HPDE6-E6E7 (cell line): Measurements from ENCODE around the gene EFCAB11.

Experiments used
- DNase-seq: peaks from one replicate; pipeline ENCODE4 v3.0.0; 2011; ENCODE audit warnings: missing footprints; ENCODE audit errors: extremely low spot score

The EFCAB11 gene

DNA sequence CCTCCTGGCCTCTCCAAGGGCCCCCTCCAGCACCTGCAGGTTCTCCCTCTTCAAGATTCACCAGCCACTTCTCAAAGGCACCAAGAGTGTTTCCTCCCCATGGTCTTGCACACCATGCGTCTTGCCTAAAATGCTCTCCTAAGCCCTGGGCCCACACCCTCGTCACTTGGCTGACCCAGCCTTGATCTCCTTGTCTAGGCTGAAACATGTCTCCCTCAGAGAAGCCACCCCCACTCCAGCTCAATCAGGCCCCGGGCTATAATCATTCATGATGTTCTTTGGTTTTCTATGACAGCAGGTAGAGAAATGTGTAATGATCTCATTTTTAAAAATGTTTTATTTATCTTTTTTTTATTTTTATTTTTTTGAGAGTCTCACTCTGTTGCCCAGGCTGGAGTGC lies 88.1 kb downstream of the EFCAB11 start:
- peak; percentile 45 for DNase-seq

DNA sequence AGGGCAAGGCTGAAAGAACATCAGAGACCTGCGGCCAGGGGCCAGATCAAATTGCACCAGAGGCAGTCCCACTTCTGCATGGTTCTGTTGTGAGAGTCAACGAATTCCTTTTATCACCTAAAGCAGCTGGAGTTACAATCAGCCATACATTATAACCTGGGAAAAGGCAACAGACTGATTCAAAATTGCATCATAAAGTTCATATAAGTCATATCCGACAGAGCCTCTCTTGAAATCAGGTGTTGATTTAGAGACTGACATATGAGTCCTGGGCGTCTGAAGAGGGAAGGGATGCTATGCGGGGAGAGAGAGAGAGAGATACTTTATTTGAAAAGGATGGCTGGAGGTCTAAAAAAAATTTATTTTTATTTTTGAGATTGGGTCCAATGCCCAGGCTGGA lies 89.4 kb downstream of the EFCAB11 start:
- no peak for DNase-seq

DNA sequence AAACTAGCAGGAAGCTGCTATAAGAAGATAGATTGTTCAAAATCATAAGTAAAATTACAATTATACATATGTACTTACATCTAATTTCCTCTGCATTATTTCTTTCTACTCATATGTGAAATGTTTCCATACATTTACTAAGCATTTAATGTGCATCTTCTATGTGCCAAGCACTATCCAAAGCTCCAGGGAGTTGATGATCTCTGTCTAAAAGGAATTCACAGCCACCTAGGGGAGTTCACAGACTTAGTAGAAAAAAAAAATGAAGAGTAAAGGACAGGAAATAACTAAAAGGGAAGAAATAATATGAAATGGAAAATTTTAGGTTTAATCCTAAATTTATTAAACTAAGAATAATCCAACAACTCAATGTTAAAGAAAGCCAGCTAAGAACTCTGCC lies 91.7 kb downstream of the EFCAB11 start:
- no peak for DNase-seq

GRCh38 chr14:89861630-89862029 lies 92.9 kb downstream of the EFCAB11 start:
- DNase-seq: no peak

- peak; percentile 17 for DNase-seq
Observed at GRCh38 chr14:89858089-89858488, 96.4 kb downstream of the EFCAB11 start.

DNA sequence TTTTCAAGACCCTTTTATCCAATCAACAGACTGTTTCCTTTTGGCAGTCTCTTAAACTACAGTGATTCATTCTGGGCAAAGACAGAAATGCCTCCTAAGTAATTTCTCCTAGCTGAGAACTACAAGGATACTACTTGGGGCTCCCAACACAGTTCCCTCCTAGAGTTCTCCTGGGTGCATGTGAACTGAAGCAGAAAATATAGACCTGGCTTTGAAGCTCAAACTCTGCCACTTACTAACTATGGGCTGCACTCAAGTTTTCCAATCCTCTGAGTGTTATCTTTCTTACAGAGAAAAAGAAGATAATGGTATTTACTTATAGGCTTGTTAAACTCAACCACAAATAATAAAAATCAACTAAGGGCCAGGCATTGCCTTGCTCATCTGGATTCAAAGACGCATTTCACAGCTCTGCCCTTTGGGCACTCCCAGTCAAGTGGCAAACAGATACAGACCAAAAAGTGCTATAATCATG lies 97.6 kb downstream of the EFCAB11 start:
- no peak for DNase-seq

DNA sequence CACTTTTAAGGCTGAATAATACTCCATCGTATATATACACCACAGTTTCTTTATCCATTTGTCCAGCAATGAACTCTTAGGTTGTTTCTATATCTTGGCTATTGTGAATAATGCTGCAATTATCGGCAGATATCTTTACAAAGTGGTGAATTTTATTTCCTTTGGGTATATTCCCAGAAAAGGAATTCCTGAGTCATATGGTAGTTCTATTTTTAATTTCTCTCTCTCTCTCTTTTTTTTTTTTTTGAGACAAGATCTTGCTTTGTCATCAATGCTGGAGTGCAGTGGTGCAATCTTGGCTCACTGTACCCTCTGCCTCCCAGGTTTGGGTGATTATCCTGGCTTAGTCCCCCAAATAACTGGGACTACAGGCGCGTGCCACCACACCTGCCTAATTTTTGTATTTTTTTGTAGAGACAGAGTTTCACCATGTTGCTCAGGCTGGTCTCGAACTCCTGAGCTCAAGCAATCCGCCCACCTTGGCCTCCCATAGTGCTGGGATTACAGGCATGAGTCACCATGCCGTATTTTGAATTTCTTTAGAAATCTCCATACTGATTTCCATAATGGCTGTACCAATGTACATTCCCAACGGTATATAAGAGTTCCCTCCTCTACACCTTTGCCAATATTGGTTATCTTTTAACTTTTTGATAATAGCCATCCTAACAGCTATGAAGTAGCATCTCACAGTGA lies 98.4 kb downstream of the EFCAB11 start:
- no peak for DNase-seq

DNA sequence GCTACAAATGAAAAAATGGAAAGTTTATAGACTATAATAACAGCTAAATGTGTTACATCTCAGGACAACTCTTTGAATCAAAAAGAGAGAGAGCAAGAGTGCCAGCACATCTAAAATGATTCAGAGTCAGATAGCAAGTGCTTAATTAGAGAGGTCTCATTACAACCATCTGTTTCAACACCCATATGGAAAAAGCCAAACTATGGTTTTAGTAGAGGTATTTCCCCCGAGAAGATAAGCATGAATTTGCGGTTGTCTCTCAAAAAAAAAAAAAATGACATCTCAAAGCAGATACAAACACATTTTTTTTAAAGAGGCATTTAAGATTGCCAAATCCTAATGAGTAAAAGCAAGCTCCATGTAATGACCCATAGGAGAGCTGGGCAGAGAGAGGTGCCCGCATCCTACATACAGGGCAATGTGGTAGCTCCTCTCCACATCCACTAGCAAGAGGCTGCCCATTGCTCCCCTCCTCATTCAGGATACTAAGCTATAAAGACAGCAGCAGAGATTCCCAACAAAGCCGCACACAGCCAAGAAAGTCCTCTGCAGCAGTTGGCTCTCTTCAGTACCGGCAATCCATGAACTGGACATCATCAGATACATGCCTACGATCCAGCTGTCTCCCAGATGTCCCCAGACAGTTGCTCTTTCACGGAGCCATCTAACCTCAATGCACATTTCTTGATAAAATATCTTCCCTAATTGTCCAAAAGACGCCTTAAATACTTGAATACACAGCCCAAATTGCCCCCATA lies 100.4 kb downstream of the EFCAB11 start:
- no peak for DNase-seq

DNA sequence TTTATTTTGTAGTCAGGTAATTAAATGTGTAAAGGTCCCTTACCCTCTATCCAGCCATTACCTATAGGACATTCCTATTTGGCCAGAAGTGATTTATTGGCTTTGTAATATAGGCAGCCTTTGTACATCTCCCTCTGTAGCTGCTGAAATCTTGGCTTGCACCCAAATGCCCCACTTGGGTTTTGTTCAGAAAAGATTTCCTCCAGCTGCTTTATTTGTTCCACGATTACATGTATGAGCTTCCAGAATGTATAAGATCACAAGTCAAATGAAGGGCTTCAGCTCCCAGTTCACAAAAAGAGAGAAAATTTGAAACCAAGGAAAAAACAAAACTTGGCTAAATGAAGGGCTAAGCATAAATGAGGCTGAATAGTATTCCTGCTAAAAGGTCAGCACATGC lies 103.4 kb downstream of the EFCAB11 start:
- DNase-seq: no peak

DNA sequence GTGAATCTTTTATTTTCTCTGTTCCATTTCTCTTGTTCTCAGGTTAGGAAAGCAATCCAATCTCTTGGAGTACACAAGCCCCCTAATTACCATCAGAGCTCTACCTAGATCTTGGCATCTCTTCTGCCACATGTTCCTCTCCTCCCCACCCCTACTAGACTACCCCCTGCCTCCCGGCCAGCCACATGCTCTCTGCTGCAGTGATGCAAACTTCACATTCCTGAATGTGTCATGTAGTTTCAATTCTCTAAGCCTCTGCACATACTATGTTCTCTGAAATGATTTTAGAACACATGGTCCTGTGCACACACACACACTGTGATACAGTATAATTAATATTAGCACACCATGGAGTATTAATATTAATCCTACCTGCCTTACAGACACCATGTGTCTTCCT lies 104.6 kb downstream of the EFCAB11 start:
- DNase-seq: no peak

- no peak for DNase-seq
Observed at GRCh38 chr14:89848165-89848564, 106.4 kb downstream of the EFCAB11 start.

GRCh38 chr14:89845346-89845745 lies 109.2 kb downstream of the EFCAB11 start:
- no peak for DNase-seq

GRCh38 chr14:89844508-89844907 lies 110.0 kb downstream of the EFCAB11 start:
- DNase-seq: no peak

GRCh38 chr14:89842837-89843236 lies 111.7 kb downstream of the EFCAB11 start:
- DNase-seq: no peak

DNA sequence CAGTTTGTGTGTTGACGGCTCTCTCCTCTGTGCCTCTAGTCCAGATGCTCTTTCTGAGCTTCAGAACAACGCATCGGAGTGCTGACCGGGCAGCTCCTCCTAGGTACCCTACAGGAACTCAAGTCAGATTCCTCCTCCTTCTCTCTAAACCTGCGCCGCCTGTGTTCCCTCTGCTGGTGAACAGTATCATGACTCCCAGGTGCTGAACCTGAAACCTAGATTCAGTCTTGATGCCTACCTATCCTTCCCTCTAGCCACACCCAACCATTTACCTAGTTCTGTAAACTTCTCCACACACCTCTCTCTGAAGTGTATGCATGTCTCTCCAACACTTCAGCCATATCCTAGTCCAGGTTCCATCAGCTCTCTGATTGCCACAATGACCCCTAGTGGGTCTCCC lies 112.7 kb downstream of the EFCAB11 start:
- no peak for DNase-seq

GRCh38 chr14:89836830-89837469 lies 117.6 kb downstream of the EFCAB11 start:
- no peak for DNase-seq

GRCh38 chr14:89833661-89834060 lies 120.9 kb downstream of the EFCAB11 start:
- DNase-seq: no peak

DNA sequence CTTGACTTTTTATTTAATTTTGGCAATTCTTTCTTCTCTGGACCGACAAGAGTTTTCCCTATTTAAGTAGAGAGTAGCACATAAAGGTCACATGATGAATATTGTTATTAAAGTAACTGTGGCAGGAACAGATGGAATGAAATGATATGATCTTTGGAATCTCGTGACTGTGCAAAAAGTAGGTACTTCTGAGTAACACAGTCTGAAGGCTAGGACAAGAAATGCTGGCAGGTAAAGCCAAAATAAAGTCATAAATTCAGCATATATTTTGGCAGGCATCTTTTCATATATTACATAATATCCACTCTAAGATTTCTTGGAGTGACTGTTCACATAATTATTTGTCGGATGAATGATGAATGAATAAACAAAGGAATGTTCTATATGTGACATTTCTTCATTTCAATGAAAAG lies 121.4 kb downstream of the EFCAB11 start:
- no peak for DNase-seq

DNA sequence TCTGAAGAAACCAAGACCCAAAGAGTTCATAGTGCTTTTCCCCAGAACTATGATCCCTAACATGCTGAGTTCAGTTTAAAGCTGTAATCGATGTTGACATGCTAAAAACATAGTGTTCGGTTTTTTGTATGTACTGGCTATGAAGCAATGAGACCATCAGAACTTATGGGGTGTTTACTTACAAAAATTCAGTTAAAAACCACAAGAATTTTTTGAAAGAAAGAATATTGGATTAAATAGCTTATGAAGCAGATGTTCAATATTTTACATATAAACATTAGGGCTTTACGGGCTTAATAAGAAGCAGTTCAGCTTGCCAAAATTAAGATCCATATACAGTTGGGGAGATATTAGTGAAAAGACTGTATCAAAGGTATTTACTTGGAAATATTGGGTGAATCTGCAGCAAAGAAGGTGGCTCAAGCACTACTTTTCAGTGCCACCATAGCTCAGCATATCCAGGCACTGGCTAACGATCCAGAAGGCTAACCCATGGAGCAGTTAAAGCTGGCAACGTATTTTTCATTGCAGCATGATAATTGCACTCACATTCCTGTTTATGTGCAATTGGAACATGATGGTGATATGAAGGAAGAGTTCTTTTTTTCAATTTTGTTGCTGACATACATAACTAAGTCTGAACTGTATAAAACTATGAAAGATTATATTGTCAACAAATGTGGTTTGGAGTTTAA lies 125.9 kb downstream of the EFCAB11 start:
- no peak for DNase-seq

DNA sequence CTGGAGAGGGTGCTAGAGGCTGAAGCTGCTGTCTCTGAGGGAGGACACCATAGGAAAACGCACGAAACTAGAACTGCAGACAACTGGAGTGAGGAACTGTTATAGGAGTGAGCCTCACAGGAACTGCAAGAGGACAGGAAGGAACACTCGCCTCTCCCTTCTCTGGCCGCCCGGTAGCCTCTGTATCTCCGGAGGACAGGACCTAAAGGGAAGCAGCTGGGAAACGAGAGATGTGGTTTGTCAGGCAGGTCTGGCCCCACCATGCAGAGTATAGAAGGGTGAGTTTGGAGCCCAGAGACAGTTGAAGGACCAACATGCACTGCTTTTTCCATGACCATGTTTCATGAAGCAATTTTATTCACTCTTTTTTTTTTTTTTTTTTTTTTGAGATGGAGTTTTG lies 127.3 kb downstream of the EFCAB11 start:
- no peak for DNase-seq

DNA sequence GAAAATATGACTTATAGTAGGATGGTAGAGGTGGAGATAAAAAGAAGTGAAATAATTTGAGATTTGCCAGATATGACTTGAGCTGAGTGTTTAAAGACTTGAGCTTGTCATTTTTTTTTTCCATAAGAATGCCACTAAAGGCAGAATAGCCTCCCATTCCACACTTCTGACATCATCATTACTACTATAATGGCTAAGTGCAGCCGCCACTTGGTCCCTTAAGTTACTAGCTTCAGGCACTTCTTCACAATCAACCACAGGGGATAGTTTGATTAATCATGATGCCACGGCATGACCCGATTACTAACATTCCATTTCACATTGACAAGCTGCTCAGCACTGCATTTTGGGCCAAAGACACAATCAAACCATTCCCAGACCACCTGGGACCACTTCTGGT lies 127.9 kb downstream of the EFCAB11 start:
- no peak for DNase-seq

DNA sequence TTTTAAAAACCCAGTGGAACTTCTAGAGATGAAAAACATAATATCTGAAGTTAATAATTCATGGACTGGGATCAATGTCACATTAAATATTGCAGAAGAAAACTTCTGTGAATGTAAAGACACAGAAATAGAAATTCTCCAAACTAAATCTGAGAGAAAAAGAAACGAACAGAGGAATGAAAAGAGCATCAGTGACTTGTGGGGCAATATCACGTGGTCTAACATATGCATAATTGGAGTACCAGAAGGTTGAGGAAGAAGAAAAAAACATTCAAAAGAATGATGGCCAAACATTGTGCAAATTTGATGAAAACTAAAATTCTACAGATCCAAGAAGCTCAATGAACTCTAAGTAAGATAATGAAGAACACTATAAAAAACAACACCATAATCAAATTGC lies 130.8 kb downstream of the EFCAB11 start:
- DNase-seq: no peak
